ENCODE measurements around the gene CTU1.

Gene CTU1

GRCh38 chr19:51103926-51104341, 4.3 kb downstream of the CTU1 start:
- Histone ChIP-seq H3K4me1 (peaks cover 0 to 17% (median 12%) of the 10 kb centered on the region in 4 donors), H3K36me3 (peaks cover 5 to 55% (median 32%) of the 10 kb centered on the region in 3 donors), H3K27ac (no peak overlapping the region), H3K4me3 (no peak overlapping the region), H3K27me3 (no peaks in the 10 kb centered on the region), H3K9me3 (no peaks in the 10 kb centered on the region)
- intact Hi-C loops (cut with DNase I; ENCODE audit: low total_unique reads): loop anchor here (10.0 kb wide), 1 partner anchor 1079 kb away; the partner anchor contains the start of genes VRK3 and ZNF473
- no peak for DNase-seq
- TF ChIP-seq CTCF (IDR thresholded peaks at IDR 0.05): no peak

GRCh38 chr19:51102991-51103390, 5.2 kb downstream of the CTU1 start:
- no peak for DNase-seq
- Histone ChIP-seq H3K27me3 (no peaks in the 10 kb centered on the region), H3K4me3 (no peak overlapping the region), H3K4me1 (peaks cover 0 to 14% (median 9%) of the 10 kb centered on the region in 4 donors), H3K9me3 (no peaks in the 10 kb centered on the region), H3K27ac (no peak overlapping the region), H3K36me3 (peaks cover 5 to 63% (median 37%) of the 10 kb centered on the region in 3 donors)
- intact Hi-C loops (cut with DNase I; ENCODE audit: low total_unique reads): loop anchor here (10.0 kb wide), 1 partner anchor 1078 kb away; the partner anchor contains the start of genes VRK3 and ZNF473
- no peak for TF ChIP-seq CTCF (IDR thresholded peaks at IDR 0.05)

GRCh38 chr19:51101171-51101865, 6.9 kb downstream of the CTU1 start:
- DNase-seq: no peak
- no peak for TF ChIP-seq CTCF (IDR thresholded peaks at IDR 0.05)
- intact Hi-C loops (cut with DNase I; ENCODE audit: low total_unique reads): loop anchor here (10.0 kb wide), 1 partner anchor 1077 kb away; the partner anchor contains the start of genes VRK3 and ZNF473
- H3K4me1 ChIP-seq: no peaks in the 10 kb centered on the region
- no peaks in the 10 kb centered on the region for H3K9me3 ChIP-seq
- no peak overlapping the region for H3K27ac ChIP-seq
- no peak overlapping the region for H3K4me3 ChIP-seq
- peaks cover 5 to 66% (median 41%) of the 10 kb centered on the region in 3 donors for H3K36me3 ChIP-seq
- no peaks in the 10 kb centered on the region for H3K27me3 ChIP-seq

- DNase-seq: no peak
- Histone ChIP-seq H3K4me3 (no peak overlapping the region), H3K36me3 (peaks cover 5 to 66% (median 41%) of the 10 kb centered on the region in 3 donors), H3K9me3 (no peaks in the 10 kb centered on the region), H3K4me1 (no peaks in the 10 kb centered on the region), H3K27me3 (no peaks in the 10 kb centered on the region), H3K27ac (no peak overlapping the region)
- no peak for TF ChIP-seq CTCF (IDR thresholded peaks at IDR 0.05)
- intact Hi-C loops (cut with DNase I; ENCODE audit: low total_unique reads): loop anchor here (10.0 kb wide), 1 partner anchor 1076 kb away; the partner anchor contains the start of genes VRK3 and ZNF473
Observed at GRCh38 chr19:51100601-51101000, 7.6 kb downstream of the CTU1 start.

DNA sequence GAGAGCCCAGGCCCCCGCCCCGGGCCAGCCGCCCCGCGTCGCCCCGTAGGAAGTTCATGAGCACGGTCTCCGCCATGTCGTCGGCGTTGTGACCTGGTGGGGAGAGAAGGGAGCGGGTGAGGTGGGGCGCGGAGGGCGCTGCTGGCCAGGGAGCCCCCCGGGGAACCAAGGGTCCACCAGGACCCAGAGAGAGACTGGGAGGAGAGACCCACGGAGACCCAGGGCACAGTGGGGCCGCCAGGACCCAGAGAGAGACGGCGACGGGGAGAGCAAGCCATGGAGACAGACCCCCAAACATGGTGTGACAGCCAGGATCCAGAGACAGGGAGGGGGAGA, 9.2 kb downstream of the CTU1 start:
- Histone ChIP-seq H3K9me3 (no peaks in the 10 kb centered on the region), H3K4me3 (no peak overlapping the region), H3K4me1 (no peaks in the 10 kb centered on the region), H3K27ac (no peak overlapping the region), H3K36me3 (peaks cover 5 to 54% (median 40%) of the 10 kb centered on the region in 3 donors), H3K27me3 (no peaks in the 10 kb centered on the region)
- intact Hi-C loops (cut with DNase I; ENCODE audit: low total_unique reads): no loop called here
- no peak for TF ChIP-seq CTCF (IDR thresholded peaks at IDR 0.05)
- DNase-seq: no peak

Data from tibial artery (tissue), 4 donors.